Skeletal muscle cell (primary cell): Measurements from ENCODE around the gene VAMP8.
"Not testable (repeated sequence)": the region's sequence is repeated elsewhere in the genome, so short reads cannot be mapped to it uniquely, and the experiment has no call there.

Experiments used
- DNase-seq: peaks from one replicate; pipeline ENCODE4 v3.0.0-alpha.2; 2010; ENCODE audit warnings: low read depth
- H3K4me3 ChIP-seq: 2 replicates; pipeline ENCODE4 v1.5.1; 2011; ENCODE audit warnings: low read depth, mild to moderate bottlenecking, control low read depth, low read length, moderate library complexity

Gene VAMP8

DNA sequence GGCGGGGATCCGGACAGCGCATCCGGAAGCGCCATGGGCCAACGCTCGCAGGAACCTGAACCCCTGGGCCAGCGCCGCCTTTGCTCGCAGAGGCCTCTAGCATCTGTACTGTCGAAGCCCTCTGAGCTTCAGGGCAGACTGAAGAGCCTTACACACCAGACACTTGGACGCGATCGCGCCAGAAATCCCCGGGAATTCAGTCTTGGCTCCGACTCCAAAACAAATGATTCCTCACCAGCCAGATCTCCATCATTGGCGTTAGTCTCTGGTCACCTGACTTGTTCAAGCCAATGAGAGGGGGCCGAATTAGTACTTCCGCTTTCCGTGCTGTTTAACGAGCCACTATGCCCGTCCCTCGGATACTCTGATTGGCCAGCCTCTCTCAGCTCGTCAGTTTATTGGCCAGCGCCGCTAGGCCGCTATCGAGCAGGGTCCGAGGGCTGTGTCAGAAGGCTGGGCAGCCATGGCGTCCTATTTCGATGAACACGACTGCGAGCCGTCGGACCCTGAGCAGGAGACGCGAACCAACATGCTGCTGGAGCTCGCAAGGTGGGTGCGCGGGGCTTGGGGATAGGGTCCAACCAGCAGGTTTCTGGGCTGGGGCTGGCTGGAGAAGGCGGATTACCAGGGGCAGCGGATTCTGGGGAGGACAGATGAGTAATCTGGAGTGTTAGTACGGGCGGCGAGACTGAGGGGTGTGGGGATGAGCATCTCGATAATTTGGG, 18.1 kb downstream of the VAMP8 start, which contains the start of gene RNF181:
Gene RNF181 (plus strand): TSS at position 445 of the 725 bp plus-strand sequence. CDS start 19 bp downstream, at position 464.
- peak within 1 kb of the TSS; percentile 53 for H3K4me3 ChIP-seq
- DNase-seq, result peak; percentile 97

DNA sequence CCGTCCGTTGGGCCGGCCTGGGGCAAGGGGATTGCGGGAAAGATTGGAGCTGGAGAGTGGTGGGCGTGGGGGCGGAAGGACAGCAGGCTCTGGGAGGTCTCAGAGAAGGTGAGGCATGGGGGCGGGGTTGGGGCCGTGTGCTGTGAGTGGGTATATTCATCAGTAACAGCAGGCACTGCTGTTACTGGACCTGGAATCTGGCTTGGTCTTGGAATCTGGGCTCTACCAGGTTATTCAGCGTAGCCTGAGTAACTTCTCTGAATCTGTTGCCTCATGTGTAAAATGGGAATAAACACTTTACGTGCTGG, 18.6 kb downstream of the VAMP8 start:
- H3K4me3 ChIP-seq, result peak overlapping the region; percentile 53
- DNase-seq, result no peak

DNA sequence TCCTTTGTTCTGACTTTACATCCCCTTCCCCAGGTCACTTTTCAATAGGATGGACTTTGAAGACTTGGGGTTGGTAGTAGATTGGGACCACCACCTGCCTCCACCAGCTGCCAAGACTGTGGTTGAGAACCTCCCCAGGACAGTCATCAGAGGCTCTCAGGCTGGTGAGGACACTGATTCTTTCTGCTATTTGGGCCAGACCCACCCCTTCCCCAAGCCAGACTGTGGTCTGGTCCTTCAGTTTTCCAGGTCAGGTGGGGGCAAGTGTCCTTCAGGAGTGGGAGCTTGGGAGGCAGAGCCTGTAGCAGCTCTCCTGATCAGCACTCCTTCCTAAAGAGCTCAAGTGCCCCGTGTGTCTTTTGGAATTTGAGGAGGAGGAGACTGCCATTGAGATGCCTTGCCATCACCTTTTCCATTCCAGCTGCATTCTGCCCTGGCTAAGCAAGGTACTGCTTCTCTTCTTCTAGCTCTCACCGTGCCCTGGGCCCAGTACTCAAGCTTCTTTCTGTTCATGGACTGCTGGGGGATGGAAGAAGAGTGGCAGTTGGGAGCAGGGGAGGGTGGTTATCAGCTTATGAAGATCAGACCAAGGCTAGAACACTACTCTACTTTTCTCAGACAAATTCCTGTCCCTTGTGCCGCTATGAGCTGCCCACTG, 19.2 kb downstream of the VAMP8 start:
- DNase-seq, result no peak
- peak overlapping the region; percentile 53 for H3K4me3 ChIP-seq

DNA sequence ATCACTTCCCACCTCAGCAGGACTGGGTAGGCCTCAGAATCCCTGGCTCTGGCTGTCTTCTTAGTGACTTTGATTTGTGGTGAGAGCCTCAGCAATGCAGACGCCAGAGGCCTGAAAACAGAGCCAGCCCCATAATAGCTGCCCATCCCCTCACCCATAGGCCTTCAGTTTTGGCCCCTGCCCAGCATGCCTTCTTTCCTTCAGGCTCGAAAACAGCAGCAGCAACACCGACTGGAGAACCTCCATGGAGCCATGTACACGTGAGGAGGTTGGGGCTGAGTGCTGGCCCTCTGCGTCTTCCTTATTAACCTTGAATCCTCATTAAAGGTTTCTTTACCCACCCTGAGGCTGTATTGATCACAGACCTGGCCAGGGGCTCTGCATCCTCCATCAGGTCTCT, 19.9 kb downstream of the VAMP8 start:
- H3K4me3 ChIP-seq, result no peak overlapping the region
- no peak for DNase-seq

DNA sequence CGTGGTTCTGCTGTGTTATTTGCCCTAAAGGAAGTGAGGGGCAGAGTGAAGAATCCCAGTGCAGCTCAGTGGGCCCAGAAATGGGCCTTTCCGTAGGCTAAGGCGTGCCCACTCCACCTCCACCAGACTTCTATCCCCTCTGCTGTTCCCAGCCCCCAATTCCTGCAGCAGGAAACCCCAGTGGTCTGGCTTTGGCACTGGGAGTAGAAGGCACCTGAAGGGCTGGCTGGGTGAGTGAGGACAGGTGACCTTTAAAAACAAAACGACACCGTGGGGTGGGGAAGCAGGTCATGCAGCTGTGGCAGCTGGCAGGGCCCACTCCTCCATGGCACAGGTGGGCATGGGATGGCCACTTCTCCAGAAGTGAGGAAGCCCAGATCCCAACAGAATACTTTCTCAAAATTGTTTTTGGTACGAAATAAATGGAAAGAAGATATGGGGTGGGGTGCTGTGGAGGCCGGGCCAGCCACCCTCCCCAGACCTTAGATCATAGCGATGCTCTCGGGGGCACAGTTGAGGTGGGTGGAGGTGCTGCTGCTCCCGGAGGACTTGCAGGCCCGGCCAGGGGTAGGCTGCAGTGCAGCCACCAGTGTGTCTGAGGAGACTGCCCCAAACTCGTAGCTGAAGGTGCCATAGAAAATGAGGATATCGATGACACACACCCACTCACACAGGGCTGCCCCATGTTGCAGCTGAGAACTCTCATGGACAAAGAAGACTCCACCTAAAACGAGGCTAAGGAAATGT, 21.4 kb downstream of the VAMP8 start:
- no peak for DNase-seq
- no peak overlapping the region for H3K4me3 ChIP-seq

DNA sequence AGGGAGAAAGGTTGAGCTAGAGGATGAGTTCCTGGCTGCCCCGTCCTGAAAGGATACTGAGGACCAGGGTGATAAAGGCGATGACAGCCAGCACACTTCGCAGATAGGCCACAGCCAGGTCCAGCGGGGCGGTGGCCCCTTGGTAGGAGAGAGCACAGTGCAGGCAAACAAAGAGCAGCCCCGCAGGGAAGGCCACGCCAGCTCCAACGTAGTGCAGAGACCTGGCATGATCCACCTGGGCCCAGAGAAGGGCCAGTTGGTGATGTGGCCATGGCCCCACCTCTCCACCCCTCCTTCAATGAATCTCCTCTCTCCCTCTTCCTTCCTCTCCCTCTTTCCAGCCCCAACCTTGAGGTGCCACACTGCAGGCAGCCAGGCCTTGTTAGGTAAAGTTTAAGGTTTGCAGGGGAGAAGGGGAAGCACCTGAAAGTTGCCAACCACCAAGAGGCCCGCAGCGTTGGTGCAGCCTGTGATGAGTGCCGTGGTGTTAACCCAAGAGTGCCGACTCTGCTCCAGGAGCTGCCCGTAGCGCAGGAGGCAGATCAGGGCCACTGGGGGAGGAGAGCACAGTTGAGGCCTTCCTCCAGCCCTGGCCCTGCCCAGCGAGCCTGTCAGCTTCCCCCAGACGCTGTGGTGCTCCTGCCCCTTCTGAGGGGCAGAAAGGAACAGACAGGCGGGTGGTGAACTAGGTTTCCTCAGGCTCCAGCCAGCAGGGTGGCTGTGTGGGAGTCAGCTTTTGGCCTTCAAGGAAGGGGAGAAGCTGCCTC, 22.3 kb downstream of the VAMP8 start:
- H3K4me3 ChIP-seq, result no peak overlapping the region
- DNase-seq, result no peak

DNA sequence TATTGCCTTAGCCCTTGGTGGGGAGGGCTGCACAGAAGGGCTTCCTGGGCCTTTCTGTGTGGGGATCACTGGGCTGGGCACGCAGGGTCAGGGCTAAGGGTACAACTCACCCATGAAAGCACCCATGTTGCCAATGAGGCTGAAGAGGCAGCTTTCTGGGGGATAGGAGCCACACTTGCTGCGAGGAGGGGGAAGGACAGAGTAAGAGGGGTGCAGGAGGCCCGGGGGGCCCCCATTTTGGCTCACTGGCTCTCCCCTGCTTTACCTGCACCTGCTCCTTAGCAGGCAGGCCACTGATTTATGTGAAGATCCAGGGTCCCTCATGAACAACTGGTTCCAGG, 22.8 kb downstream of the VAMP8 start:
- no peak overlapping the region for H3K4me3 ChIP-seq
- no peak for DNase-seq

DNA sequence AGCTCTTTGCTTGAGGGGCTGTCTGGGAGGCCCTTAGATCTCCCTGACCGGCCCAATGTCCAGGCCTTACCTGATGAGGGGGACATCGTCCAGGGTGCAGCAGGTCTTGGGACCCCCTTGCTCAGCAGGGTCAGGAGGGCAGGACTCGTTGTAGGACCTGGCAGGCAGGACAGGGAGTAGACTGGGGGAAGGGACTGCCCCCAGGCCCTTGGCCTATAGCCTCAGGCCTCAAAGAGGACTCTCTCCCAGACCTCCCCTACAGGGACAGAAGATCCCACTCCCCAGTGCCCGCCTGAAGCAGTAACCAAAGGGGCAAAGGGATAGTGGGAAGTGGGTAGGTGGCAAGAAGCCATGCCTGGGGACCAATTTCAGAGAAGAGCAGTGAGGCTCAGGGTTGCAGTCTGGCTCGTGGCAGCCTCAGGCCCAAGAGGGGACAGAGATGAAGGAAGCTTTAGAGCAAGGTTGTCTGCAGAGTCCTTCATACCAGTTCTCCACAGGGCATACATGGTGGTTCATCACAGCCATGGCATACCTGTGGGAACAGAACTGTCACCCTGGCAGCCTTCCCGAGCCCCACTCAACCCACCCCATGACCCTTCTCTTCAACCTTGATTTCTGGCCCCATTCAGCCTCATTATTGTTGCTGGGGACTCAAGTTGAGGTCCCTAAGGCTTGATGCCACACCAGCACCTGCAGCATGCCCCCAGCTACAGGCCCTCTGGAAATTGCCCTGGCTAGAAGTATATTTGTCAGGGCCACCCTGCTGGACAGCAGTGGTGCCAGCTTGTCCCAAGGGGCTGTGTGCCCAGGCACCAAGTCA, 23.8 kb downstream of the VAMP8 start:
- DNase-seq, result no peak
- H3K4me3 ChIP-seq, result peak overlapping the region; percentile 64

DNA sequence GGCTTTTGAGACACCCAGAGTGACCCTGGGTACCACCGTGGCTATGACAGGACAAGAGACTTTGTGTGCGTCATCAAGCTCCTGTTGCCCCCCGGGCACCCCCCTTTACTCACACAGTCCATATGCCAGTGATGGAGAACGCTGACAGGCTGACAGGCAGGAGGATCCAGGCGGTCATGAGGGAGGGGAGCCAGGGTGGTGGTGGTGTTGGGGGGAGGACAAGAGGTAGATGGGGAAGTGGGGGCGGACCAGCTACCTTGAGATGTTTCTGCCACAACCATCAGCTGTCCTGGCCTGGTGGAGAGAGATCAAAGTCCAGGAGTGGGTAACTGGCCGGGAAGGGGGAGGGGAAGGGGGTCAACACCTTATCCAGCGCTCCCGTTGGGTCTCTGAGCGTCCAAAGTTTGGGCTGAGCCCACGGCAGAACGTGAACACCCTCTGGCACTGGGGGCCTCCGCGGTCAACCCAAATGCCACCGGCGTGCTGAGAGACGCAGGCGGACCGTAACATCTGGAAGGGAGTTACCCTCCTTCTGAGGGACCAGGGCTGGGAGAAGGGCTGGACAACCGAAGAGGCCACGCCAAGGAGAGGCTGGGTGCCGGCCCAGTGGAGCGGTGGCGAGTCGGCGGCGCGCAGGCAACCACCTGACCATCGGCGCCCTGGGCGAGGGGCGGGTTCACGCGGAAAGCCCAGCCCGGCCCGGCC, 24.5 kb downstream of the VAMP8 start:
- no peak for DNase-seq
- H3K4me3 ChIP-seq, result peak overlapping the region; percentile 64

DNA sequence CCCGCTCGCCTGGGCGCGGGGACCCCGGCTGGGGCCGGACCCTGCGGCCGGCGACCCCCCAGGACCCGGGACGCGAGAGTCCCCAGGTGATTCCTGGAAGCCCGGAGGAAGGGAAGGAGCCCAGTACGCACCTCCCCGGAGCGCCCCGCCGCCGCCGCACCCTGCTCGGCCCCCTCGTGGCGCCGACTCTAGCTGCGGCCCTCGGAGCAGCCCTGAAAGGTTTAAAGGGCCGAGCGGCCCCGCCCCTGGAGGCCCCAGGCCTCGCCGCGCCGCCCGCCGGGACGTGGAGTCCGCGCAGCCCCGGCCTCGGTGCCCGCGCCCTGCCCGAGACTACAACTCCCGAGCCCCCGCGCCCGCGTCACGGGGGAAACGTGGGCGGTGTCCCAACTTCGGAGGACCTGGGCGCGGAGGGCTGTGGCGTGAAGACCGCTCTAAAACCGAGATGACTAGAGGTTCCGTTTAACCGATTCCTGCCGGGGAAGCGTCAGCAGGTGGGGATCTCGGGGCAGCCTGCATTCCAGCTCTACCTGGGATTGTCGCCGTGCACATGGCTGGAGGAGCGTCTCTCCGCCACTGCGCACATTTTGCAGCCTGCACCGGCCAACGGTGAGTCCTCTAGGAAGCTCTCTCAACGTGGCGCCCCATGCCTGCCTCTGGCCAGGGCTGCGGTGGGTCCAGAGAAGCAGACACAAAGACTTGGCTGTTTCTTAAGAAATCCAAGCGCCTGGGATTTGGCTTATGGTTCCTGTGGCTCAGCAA, 25.3 kb downstream of the VAMP8 start, which contains the start of gene TMEM150A:
Gene TMEM150A (minus strand): TSS at position 223 of the 759 bp plus-strand sequence. CDS start 750 bp downstream, outside the sequence.
- peak; percentile 65 for DNase-seq
- peak within 1 kb of the TSS; percentile 64 for H3K4me3 ChIP-seq

DNA sequence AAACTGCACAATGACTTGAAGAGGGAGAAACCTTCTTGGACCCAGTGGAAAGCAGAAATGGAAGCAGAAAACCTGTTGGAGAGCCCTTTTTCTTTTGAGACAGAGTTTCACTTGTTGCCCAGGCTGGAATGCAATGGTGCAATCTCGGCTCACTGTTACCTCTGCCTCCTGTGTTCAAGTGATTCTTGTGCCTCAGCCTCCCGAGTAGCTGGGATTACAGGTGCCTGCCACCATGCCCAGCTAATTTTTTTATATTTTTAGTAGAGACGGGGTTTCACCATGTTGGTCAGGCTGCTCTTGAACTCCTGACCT, 26.7 kb downstream of the VAMP8 start:
- DNase-seq, H3K4me3 ChIP-seq: not testable (repeated sequence)

DNA sequence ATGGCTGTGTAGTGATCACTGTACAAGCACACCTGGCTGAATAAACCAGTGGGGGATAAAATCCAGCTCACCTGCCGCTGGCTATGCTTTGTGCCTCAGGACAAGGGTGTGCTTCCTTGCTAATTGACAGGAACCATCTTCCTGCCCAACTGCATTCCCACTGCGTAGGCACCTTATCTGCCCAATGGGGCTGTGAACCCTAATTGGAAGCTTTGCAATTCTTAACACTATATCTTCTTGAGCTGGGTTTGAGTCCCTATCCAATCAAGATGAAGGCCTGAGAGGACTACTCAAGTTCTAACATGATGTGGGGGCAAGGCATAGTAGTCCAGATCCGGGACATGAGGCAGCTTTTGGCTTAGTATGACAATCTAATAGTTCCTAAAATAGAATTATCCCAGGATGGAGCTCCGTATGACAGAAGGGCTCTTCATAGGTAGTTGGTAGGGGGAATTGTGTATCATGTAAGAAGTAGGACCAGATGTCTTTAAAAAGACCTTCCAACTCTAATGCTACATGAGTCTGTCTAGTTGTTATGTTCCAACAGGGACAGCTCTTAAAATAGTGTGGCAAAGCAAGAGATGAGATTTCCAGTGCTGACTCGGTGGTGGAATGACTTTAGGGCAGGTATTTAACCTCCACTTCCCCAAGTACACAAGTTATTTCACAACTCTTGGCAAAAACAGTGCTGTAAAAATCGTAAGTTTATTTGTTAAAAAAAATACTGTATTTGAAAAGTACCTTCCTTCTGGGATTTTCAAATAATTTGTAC, 27.4 kb downstream of the VAMP8 start:
- no peak for DNase-seq

DNA sequence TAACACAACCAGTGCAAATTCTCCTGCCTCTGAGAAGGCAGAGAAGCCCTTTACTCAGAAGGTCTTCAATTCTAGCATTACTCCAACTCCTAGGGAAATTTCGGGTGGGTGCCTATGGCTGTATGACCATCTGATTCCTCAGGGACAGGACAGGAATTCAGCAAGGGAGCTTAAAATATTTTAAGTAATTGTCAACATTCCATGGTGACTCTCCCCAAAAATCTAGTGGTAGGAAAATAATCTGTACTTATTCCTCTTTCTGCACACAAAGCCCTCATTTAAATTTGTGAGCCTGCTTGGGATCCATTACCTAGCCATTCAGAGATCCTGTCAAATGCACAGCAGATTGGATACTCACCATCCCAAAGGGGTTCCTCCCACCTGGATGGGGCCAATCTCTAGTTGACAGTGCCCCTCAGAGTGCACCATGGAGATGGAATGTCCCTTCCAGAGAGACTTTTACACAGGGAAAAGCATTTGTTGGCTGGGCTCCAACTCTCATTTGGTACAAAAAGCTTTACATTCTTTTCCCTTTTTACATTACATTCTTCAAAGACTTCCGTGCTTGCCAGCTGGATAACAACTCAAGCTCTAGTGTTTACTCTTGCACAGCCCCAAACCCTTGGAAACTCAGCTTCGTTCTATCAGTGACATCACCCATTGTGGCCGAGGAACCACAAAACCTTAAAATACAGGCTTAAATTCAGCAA, 28.2 kb downstream of the VAMP8 start:
- DNase-seq, result peak; percentile 57
- H3K4me3 ChIP-seq, result no peak overlapping the region

More for the DNA sequence above, 27.4 kb downstream of the VAMP8 start:
- H3K4me3 ChIP-seq, result no peak overlapping the region

DNA sequence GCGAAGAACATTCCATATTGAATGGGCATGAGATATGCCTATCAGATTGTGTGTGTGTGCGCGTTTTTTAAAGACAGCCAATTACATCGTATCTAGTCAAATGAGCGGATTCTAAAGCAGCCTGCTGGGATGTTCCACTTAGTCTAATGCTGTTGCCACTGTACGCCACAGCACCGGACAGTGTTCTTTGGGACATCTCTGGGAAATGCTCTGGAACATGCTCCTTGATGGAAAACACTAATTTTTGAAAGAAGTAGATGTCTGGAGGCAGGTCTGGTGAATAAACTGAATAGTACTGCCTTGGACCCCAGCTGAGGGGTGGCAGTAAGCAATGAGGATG, 28.7 kb downstream of the VAMP8 start:
- DNase-seq, result no peak
- no peak overlapping the region for H3K4me3 ChIP-seq

DNA sequence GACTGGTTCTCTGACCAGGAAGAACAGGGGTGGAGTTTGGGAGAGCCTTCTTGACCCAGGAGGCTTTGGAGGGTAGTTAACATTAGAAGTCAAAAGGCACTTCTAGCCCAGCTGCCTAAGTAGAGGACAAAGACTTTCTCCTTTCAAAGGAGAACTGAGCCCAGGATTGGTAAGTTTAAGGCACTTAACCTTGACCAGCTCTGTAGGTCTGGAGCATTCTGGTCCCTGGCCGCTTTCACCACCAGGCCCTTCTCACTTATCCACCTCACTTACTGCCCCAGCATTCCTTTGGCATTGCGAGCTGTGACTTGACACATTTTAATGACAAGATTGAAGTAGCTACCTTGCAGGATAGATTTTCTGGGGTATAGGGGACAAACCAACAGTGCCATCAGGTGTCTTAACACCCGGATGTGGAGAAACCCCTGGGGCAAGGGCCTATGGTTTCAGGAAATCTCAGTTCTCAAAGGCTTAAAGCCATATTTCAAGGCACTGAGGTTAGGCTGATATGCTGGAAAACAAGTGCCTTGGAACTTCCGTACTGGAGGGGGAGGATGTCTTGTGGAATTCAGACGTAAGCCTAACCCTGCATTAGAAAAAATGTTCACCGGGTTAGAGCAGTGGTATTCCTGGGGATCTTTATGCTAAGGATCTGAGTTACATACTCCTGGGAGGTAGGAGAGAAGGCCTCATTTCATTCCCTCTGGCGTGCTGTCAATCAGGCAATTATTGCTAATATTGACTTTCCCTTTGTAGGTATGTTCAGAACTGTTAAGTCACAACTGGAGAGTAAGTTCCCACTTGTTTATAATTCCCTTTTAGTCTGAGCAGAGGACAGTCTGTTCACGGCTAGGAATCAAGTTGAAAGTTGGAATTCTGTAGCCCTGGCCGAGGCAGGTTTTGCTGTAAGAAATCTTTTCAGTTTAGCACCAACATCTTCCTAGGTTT, 30.2 kb downstream of the VAMP8 start:
- H3K4me3 ChIP-seq, result no peak overlapping the region
- no peak for DNase-seq
